Measurements from ENCODE around the gene RNH1.
A peak's percentile ranks its signal among the peaks of the same experiment; 100 is the strongest.
"Not testable (repeated sequence)": the region's sequence is repeated elsewhere in the genome, so short reads cannot be mapped to it uniquely, and the experiment has no call there.

The RNH1 gene

DNA sequence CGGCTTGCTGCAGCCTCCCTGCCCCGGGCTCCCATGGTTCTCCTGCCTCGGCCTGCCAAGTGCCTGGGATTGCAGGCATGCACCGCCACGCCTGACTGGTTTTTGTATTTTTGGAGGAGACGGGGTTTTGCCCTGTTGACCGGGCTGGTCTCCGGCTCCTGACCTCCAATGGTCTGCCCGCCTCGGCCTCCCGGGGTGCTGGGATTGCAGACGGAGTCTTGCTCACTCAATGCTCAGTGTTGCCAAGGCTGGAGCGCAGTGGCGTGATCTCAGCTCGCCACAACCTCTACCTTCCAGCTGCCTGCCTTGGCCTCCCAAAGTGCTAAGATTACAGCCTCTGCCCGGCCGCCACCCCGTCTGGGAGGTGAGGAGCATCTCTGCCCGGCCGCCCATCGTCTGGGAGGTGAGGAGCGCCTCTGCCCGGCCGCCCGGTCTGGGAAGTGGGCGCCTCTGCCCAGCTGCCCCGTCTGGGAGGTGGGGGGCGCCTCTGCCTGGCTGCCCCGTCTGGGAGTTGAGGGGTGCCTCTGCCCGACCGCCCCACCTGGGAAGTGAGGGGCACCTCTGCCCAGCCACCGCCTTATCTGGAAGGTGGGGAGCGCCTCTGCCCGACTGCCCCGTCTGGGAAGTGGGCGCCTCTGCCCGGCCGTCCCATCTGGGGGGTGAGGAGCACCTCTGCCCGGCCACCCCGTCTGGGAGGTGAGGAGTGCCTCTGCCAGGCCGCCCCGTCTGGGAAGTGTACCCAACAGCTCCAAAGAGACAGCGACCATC, 10.1 kb upstream of the RNH1 start:
- DNase-seq, result not testable (repeated sequence)

DNA sequence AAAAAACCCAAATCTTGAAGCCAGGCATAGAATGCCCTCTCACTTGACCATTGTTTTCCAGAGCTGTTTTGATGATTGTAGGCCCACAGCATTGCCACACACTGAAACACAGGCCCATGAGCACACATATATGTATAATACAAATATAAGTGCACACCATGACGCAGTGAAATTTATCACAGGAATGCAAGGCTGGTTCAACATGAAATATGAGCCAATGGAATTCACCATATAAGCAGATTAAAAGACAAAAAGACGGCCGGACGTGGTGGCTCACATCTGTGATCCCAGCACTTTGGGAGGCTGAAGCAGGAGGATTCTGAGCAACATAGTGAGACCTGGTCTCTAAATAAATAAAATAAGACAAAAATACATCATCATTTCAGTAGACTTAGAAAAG, 9.4 kb upstream of the RNH1 start:
- no peak for DNase-seq

DNA sequence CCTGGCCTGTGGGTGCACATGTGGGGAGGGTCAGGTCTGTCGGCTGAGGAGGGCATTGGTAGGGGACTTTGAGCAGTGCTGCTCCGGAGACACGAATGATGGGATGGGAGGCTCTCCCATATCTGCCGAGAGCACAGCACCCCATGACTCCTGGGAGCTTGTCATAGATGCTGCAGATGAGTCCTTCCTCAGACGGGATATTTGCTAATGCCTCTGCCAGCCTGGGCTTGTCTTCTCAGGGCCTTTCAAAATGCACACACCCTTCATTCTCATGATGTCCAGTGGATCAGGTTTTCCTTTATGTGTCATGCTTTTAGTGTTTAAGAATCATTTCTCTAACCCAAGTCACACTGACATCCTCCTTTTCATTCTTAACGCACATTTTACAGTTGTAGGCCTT, 8.1 kb upstream of the RNH1 start:
- DNase-seq, result no peak

DNA sequence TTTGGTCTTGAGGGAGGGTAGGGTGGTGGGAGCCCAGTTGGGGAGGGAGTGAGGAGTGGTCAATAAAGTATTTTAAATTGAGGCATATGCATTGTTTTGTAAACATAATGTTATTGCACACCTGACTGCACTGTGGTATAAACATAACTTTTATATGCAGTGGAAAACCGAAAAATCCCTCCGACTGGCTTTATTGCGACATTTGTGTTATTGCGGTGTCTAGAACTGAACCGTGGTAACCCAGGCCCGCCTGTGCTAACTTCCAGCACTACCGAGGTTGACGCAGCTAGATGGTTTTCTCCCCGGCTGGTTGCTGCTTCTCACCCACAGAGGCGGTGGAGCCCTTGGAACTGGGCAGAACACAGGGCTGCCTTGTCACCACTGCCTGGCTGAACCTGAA, 7.6 kb upstream of the RNH1 start:
- DNase-seq, result no peak

DNA sequence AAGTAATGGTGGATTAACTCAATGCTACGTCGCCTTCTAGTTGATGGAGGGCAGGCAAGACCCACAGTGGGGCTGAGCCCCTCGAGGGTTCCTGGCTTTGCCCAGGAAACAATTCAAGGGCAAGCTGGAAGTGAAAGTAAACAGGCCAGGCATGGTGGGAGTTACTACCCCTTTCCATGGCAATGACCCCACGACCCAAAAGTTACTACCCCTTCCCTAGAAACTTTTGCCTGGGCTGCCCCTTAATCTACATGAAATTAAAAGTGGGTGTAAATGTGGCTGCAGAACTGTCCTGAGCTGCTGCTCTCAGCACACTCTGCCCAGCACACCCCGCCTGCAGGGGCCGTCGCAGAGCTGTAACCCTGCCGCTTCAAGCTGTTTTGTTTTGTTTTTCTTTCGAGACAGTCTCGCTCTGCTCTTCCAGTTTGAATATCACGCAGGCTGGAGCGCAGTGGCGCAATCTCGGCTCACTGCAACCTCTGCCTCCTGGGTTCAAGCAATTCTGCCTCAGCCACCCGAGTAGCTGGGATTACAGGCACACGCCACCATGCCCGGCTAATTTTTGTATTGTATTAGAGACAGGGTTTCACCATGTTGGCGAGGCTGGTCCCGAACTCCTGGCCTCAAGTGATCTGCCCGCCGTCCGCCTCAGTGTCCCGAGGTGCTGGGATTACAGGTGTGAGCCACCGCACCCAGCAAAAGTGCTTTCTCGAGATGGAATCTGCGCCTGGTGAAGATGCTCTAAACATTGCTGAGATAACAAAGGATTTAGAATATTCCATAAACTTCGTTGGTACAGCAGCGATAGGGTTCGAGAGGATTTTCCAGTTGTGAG, 5.9 kb upstream of the RNH1 start:
- DNase-seq, result no peak

DNA sequence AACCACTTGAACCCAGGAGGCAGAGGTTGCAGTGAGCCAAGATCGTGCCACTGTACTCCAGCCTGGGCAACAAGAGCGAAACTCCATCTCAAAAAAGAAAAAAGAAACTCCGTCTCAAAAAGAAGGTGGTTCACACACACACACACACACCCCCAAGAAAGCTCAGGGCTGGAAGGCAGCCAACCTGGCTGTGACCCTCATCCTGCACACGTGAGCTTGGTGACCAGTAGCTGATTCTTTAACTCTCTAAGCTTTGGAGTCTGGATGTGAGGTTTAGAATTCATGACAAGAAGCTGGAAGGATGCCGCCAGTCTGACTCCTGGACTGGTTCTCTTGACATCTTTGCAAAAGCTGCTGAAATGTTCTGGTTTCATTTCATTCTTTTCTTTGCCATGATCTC, 1.9 kb upstream of the RNH1 start:
- DNase-seq, result no peak

DNA sequence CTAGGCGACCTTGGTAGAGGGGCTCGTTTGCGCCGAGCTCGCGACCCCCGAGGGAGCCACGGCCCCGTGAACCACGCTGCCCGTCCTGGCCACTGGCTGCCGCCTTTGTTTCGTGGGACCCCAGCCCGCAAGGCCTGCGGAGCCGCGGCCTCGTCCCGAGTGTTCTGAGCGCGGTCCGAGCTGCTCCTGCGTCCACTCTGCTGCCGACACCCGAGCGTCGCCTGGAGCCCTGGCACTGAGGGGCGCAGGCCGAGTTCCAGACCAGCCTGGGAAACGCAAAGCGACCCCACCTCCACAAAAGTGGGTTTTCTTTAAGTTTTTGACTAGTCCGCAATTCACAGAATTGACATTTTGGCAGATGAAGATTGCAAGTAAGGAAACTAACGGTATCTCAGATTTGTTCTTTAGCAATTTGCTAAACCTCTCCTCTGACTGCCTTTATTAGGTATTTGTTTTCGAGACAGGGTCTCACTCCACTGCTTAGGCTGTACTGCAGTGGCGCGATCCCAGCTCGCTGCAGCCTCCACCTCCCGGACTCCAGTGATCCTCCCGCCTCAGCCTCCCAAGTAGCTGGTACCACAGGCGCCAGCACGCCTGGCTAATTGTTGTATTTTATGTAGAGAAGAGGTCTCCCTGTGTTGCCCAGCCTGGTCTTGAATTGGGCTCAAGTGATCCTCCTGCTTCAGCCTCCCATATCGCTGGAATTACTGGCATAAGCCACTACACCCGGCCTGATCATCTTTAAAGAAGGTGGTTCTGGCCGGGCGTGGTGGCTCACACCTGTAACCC, 879 bp upstream of the RNH1 start:
- DNase-seq, result no peak

DNA sequence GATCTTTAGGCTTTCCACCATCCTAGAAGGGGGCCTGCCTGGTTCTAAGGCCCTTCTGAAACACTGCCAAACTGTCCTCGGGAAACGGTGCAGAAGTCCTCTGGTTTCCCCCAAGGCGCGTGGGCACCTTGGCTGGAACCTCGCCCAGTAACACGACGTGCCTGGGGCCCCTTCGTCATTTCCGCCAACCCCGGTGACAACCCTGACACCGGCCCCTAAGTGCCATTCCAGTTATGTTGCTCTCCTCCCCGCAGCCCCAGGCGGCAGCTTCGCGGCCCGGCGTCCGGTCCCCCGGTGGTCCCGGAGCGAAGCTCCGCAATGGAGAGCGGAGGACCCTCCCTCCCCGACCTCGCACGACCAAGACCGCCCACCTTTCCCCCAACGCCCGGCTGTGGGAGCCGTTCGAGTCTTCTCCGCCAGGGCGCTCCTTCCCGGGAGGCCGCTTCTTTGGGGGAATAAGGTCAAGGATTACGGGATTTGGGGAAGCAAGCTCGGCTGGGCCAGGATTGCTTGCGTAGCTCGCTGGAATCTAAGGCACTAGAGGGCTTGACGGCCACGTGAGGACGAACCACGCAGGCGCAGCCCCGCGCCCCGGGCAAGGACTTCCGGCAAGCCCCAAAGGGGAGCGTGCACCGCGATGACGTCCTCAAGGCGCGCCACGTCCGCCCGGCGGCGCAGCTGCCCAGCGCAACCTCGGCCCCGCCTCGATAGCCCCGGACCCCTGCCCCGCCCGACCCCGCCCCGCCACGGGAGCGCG, 626 bp downstream of the RNH1 start:
- DNase-seq, result peak; percentile 93 to 97

DNA sequence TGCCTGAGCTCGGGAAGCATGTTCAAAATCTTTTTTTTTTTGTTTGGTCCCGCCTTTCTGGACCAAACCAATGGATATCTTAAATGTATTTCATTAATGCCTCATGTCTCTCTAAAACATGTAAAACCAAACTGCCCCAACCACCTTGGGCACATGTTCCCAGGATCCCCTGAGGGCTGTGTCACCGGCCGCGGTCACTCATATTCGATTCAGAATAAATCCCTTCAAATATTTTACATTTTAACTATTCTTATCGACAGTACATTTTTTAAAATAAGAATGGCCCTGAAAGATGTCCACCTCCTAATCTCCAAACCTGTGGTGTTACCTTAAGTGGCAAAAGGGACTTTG, 2.1 kb downstream of the RNH1 start:
- DNase-seq, result no peak

DNA sequence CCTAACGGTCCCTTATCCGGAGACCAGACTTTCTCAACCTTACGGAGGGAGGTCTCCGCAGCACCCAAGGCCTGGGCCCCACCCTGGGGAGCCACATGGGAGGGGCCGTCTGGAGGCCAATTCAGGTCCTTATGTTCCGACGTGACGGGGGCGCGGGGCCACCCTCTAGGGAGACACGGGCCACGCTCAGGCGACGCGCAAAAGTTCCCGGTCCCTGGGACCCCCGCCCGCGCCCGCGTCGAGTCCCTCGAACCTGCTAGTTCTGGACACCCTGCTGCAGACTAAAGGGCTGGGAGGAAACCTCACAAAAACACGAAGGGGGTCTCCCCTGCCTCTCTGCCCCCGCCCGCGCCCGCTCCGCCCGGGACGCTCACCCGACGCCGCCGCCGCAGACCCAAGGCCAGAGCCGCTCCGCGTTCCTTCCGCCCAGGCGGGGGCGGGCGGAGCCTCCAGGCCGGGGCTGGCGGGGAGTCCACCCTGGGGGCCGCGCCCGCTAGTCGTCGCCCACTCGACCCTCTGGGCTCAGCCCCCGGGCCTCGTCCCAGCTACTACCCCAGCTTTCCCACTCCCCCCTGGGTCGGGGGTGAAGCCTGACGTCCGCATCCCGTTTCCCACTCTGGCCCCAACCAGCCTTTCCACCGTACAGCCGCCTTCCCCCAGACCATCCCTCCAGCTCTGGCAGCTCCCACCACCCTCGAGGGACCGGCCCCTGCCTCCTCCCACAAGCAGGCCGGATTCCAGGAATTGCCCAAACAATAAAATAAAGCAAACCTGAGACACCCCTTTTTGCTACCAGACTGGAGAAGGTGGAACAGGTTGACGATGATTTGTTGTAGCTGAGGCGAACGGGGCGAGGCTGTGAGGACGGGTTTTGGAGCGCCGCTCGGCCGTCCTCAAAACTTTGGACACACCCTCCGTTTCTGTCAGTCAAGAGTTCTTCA, 2.7 kb downstream of the RNH1 start:
- DNase-seq, result no peak

DNA sequence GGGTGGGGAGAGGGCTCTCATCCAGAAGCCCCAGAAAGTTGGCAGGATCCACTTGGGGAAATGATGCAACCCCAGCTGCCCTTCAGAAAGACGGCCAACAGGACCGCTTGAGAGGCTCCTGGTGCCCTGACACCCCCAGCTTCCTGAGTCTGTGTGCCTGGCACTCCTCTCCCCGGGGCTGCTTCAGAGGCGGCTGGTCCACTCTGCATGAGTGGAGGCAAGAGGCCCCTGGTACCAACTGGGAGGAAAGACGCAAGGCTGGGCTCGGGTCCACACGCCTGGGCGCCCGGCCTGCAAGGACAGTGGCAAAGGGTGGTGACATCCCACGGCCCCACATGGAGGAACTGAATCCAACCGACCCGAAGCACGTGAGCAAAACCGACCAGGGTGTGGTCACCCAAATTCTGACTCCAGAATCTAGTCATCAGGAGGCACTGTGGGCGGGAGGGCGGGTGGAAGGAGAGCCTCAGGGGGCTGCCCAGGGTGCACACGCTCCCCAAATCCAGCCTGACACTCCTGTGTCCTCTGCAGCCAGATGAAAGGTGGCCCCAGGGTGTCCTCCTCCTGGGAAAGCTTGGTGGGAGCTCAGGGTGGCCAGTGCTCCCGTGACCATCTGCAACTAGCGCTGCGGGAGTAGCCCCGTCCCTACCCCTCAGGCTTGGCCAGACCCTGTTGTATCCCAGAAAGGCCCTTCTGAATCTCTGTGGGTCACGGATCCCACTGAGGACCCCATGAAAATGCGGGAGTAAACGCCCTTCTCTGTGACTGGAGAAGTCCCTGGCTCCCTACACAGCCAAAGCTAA, 3.7 kb downstream of the RNH1 start:
- DNase-seq, result no peak

DNA sequence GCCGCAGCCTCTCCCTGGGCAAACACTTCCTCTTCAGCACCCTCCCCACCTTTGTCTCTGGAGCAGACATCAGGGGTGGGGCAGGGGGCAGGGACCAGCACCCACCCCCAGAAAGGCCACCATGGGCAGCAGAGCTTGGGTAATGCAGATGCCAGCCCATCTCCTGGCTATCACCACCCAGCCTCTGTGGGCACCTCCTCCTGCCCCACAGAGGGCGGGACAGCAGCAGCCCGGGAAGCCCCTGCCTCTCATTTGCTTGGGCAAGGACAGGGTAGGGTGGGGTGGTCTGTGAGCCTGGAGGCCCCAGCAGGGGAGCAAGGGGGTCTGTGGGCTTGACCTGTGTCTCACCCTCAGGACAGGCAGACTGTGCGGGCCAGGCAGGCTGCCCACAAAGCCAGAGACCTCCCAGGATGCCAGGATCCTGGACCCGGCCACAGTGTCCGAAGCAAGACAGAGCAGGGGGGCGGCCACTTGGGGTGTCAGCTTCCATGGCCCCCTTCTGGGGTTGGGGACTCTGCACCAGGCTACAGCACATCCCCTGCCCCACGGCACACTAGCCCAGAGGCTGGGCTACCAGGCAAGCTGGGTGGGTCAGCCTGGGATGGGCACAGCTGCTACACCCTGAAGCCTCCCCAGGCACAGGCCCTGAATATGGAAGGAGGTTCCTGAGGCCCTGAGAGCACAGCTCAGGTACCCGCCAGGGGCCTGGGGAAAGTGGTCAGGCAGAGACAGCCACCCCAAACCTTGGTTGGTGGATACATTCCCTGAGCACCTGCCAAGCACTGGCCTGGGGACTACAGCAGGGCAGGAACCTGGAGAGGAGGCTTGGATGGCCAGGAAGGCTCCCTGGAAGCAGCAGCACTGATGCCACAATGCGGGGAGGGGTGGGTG, 4.5 kb downstream of the RNH1 start:
- DNase-seq, result no peak

DNA sequence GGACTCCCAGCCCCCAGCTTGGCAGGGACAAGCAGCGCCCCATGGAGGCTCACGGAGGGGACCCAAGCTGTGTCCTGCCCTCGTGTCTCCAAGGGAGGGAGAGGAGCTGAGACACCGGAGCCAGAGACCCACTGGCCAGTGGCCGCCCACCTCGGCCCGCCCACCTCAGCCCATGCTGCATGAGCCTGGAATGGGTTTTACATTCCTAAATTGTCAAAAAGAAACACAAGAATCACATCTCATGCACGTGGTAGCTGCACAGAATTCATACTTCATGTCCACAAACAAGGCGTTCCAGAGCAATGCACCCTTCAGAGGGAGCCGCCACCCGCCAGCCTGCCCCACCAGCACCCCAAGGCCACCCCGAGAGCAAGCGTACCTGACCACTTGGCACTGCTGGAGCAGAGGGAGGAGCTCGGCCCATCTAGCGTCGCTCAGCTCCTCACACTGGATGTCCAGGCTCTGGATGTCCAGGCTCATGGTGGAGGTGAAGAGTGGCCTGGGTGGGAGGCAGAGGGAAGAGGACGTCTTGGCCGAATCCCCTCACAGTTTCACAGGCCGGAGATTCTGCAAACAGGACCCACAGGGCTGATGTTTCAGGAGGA, 5.3 kb downstream of the RNH1 start:
- no peak for DNase-seq

DNA sequence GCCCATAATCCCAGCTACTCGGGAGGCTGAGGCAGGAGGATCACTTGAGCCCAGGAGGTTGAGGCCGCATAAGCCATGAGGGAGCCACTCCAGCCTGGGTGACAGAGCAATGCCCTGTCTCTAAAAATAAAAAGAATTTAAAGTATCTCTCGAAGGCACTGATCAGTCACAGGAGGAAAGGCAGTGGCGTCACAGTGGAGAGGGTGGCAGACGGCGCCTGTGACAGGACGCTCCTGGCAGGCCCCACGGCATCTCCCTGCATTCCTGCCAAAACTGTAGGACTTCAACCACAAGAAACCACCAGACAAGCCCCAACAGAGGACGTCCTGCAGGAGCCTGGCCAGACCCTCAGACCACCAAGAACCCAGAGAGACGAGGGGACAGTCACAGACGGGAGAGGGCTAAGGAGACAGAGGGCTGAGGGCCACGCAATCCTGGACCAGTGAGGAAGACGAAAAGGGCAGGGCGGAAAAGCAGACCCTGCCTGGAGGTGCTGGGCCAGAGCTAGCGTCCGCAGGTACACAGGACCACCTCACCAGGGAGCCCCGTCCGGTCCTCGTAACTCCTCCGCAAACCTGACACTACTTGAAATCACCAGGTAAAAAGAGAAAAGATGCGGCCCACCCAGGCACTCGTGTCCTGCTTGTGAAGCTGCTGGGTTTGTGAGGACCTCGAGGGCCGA, 5.9 kb downstream of the RNH1 start:
- no peak for DNase-seq

DNA sequence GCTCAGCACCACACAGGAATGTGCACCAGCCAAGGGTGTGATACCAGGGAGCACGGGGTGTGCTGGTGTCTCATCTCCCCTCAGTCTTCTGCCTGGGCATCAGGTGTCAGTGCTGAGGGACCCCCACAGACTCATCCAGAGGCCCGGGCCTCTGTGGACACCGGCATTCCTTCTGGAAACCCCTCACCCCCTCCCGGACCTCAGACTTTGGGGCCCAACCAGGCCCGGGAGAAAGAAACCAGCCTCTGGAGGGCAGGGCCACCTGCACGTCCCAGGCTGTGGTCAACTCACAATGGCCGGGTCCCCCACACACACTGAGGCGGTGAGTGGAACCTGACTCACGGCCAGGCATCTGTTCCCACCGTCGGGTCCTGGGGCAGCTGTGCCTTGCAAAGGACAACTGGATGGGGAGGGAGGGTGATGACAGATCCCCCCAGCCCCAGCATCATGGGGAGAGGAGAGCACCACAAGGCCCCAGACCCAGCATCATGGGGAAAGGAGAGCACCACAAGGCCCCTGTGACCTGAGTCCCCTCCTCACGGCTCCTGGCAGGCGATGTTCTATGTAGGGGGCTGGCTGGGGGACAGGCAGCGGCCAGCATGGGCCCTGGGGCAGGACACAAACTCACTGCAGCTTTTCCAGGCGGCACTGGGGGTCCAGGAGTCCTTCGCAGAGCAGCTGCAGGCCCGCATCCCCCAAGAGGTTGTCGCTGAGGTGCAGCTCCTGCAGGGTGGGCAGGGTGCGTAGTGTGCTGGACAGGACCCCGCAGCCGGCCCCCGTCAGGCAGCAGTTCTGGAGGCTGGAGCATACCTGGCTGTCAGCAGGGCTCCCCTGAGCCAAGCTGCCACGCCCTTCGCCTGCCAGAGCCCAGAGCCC, 7.6 kb downstream of the RNH1 start:
- no peak for DNase-seq

DNA sequence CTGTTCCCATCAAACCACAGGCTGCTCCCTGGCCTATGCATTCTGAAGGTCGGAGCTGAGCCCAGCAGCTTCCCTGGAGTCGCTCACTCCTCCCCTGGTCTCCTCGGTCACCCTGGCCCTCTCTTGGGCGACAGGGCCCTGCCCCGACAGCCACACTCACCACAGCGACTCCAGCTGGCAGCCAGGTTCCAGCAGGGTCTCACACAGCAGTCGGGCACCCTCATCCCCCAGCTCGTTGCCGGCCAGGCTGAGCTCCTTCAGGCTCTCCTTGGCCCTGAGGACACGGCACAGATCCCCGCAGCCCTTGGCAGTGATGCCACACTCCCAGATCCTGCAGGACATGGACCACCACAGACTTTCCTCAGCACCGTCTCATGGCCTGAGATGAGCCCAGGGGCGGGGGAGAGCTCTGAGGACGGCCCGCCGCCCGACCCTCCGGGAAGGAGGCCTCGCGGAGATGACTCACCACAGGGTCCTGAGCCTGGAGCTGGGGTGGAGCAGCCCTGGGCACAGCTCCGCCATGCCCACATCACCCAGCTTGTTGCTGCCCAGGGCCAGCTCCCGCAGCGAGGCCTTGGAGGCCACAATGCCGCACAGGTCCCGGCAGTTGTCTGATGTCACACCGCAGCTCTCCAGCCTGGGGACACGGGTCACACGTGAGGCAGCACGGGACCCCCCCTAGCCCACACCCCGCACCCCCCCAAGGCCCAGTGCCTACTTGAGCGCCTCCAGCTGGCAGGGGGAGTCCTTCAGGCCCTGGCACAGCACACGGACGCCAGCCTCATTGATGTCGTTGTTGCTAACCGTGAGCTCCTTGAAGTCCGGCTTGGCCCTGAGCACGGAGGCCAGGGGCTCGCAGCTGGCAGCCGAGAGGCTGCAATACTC, 8.5 kb downstream of the RNH1 start:
- DNase-seq, result no peak
